Common myeloid progenitor, CD34-positive (primary cell): ENCODE results near the gene SHISA5.
A peak's percentile ranks its signal among the peaks of the same experiment; 100 is the strongest.

ENCODE experiments used
- CTCF ChIA-PET: fragments of 350-600 bp; sonication (Branson Sonifier 250); formaldehyde crosslinking; loops from one replicate; lab custom pipeline; 2021; ENCODE audit warnings: antibody characterized with exemption; lab: Charles Lee
- POLR2A ChIA-PET: fragments of 350-600 bp; sonication (Branson Sonifier 250); formaldehyde crosslinking; loops from one replicate; lab custom pipeline; 2021; ENCODE audit warnings: antibody characterized with exemption; lab: Charles Lee
- DNase-seq, 3 donors: peaks; one replicate each; pipeline versions ENCODE4 v3.0.0 to v3.0.0-alpha.2; 2013
- H3K27ac ChIP-seq, 2 experiments: 1 replicate in 1 of 2; 2 replicates in 1 of 2; pipeline ENCODE4 v1.7.0; 2013; ENCODE audit warnings: inconsistent platforms in 2 of 2, low read length in 2 of 2, mild to moderate bottlenecking in 2 of 2, low read depth in 1 of 2, moderate library complexity in 1 of 2; ENCODE audit not compliant: severe bottlenecking in 2 of 2, insufficient read depth in 1 of 2, poor library complexity in 1 of 2
- H3K27me3 ChIP-seq, 5 experiments: replicated peaks in 2 of 5; 1 replicate in 3 of 5; 2 replicates in 2 of 5; pipeline versions ENCODE4 v1.6.1 to v1.7.0; 2013; ENCODE audit warnings: low read length in 4 of 5, mild to moderate bottlenecking in 2 of 5, moderate library complexity in 2 of 5, inconsistent platforms in 1 of 5; ENCODE audit not compliant: insufficient read depth in 5 of 5, control insufficient read depth in 4 of 5
- H3K36me3 ChIP-seq, 4 experiments: 1 replicate in 2 of 4; 2 replicates in 2 of 4; pipeline versions ENCODE4 v1.6.1 to v1.7.0; 2013; ENCODE audit warnings: low read length in 3 of 4, control low read depth in 1 of 4, mild to moderate bottlenecking in 1 of 4; ENCODE audit not compliant: control insufficient read depth in 4 of 4, insufficient read depth in 4 of 4
- H3K4me1 ChIP-seq, 4 experiments: 1 replicate in 3 of 4; 2 replicates in 1 of 4; pipeline versions ENCODE4 v1.6.1 to v1.7.1; 2013; ENCODE audit warnings: low read length in 3 of 4, mild to moderate bottlenecking in 3 of 4, control low read depth in 1 of 4, inconsistent platforms in 1 of 4, moderate library complexity in 1 of 4; ENCODE audit not compliant: control insufficient read depth in 4 of 4, insufficient read depth in 4 of 4; ENCODE audit errors: control extremely low read depth in 1 of 4
- H3K4me3 ChIP-seq, 7 experiments: 1 replicate in 4 of 7; 2 replicates in 3 of 7; pipeline versions ENCODE4 v1.5.1 to v1.7.0; 2013; ENCODE audit warnings: mild to moderate bottlenecking in 7 of 7, low read length in 6 of 7, moderate library complexity in 6 of 7, inconsistent platforms in 2 of 7, low read depth in 2 of 7, control low read depth in 1 of 7; ENCODE audit not compliant: insufficient read depth in 4 of 7, control insufficient read depth in 1 of 7; ENCODE audit errors: extremely low read depth in 1 of 7
- H3K9me3 ChIP-seq, 5 experiments: 1 replicate in 4 of 5; 2 replicates in 1 of 5; pipeline versions ENCODE4 v1.6.1 to v1.7.1; 2013; ENCODE audit warnings: low read length in 4 of 5, mild to moderate bottlenecking in 2 of 5, inconsistent platforms in 1 of 5, low read depth in 1 of 5, moderate library complexity in 1 of 5; ENCODE audit not compliant: control insufficient read depth in 4 of 5, insufficient read depth in 2 of 5; ENCODE audit errors: control extremely low read depth in 1 of 5
- WGBS: methylation state at CpG from one replicate; pipeline ENCODE4 v1.1.5; 2013; ENCODE audit not compliant: insufficient coverage; 5-methylcytosine and 5-hydroxymethylcytosine counted together

SHISA5 gene

DNA sequence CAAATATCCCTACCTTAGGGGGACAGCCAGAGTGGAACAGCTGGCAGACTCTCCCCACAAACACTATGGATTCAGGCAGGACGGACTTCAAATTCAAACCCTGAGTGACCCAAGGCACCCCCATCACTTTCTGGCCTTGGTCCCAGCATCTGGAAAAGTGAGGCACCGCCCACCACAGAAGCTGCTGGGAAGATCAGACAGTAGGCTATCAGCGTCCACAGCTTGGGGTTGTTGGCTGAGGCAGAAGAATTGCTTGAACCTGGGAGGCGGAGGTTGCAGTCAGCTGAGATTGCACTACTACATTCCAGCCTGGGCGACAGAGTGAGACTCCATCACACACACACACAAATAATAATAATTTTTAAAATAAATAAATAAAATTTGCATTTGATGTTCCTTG is 44.2 kb upstream of the SHISA5 start:
- DNase-seq = no peak
- no peak overlapping the region for H3K27ac ChIP-seq
- 100% methylated on average over 1 of the region's 5 CpGs for WGBS
- POLR2A ChIA-PET = no interaction called here
- H3K4me1 ChIP-seq = peaks cover 0 to 24% (median 17%) of the 10 kb centered on the region in 4 experiments
- no peak overlapping the region for H3K4me3 ChIP-seq
- CTCF ChIA-PET = interaction anchor here (0.7 to 7.7 kb wide), 12 partner anchors 8 to 271 kb away, joined by 3 to 48 read pairs (median 5); partner anchors contain the start of genes PFKFB4 and UCN2
- H3K36me3 ChIP-seq = peaks cover 0 to 22% (median 4%) of the 10 kb centered on the region in 4 experiments
- H3K27me3 ChIP-seq = no peaks in the 10 kb centered on the region
- H3K9me3 ChIP-seq = no peaks in the 10 kb centered on the region

DNA sequence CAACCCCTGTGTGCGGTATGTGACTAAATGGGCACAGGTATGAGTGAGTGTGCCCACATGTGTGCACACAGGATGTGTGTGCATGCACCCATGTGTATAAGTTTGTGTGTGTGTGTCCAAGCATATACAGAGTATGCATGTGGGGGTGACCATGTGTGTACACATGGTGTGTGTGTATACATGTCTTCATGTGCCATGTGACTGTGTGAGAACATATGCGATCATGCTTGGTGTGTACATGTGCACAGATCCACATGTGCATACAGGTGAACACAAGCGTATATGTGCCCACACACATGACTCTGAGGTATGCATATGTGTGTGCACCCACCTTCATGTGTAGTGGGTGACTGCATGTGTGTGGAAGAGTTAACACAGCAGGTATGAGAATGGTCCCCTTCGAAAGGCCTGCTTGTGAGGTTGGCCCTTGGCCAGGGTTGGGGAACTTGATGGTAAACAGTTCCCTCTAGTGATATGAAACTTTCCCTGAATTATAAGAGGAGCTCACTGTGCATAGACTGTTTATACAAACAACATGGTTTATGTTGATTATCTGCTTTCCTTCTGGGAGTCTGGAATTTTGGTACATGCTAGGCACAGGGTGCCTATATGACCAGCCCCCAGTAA is 42.3 kb upstream of the SHISA5 start:
- WGBS = 96% methylated on average over 4 of the region's 4 CpGs
- no peak overlapping the region for H3K27ac ChIP-seq
- no peaks in the 10 kb centered on the region for H3K27me3 ChIP-seq
- no peak for DNase-seq
- no peaks in the 10 kb centered on the region for H3K9me3 ChIP-seq
- ChIA-PET POLR2A (no interaction called here), CTCF (no interaction called here)
- H3K4me1 ChIP-seq = peaks cover 0 to 23% (median 9%) of the 10 kb centered on the region in 4 experiments
- H3K36me3 ChIP-seq = peaks cover 0 to 22% (median 4%) of the 10 kb centered on the region in 4 experiments
- H3K4me3 ChIP-seq = no peak overlapping the region

DNA sequence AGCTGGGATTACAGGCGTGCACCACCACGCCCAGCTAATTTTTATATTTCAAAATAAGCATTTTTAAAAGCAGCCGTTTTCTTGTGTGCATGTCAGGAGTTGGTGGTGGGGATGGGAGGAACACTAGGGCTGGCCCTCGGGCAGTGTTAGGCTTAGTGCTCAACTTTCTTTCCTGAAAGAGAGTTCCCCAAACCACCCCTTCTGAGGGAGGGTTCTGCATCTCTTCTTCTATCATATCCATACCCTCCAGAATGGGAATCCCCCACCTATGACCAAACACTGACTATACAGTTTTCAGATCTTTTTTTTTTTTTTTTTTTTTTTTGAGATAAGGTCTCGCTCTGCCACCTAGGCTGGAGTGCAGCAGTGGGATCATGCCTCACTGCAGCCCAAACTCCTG is 40.2 kb upstream of the SHISA5 start:
- CTCF ChIA-PET = interaction anchor here (1.2 to 8.8 kb wide), 4 partner anchors 7 to 37 kb away, joined by 4 to 48 read pairs (median 6); no protein-coding TSS in a partner anchor
- no peaks in the 10 kb centered on the region for H3K27me3 ChIP-seq
- POLR2A ChIA-PET = interaction anchor here (0.6 kb wide), 1 partner anchor 292 kb away, joined by 4 read pairs; no protein-coding TSS in a partner anchor
- no CpG with 5 or more reads among the region's 5 CpGs for WGBS
- no peaks in the 10 kb centered on the region for H3K9me3 ChIP-seq
- no peak overlapping the region for H3K4me3 ChIP-seq
- peaks cover 0 to 23% (median 7%) of the 10 kb centered on the region in 4 experiments for H3K36me3 ChIP-seq
- peaks cover 0 to 12% (median 9%) of the 10 kb centered on the region in 4 experiments for H3K4me1 ChIP-seq
- H3K27ac ChIP-seq = no peak overlapping the region
- DNase-seq = no peak

DNA sequence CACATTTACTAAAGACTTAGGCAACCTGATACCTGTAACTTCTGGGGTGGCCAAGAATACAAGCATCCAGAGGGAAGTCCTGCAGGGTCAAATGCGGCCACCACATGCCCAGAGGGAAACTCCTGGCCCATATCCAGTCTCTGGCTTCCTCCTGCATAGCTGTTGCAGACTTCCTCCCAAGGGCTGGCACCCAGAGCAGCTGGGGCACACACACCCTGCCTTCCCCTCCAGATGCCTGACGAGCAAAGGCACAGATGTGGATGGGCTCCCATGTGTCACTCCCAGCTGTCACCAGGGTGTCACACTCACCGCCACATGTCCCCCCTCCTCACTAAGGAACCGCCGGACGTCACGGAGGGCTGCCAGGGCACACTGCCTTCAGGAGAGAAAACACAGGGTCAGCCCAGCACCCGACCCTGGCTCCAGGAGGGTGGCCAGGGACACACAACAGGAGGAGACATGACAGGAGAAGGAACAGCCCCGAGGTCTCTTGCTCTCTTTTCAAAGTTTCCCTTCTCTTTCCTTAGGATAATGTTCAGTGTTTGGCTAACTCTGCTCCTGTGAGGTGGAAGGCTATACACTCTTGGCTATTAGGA is 39.4 kb upstream of the SHISA5 start:
- Histone ChIP-seq H3K4me1 (peaks cover 0 to 11% (median 9%) of the 10 kb centered on the region in 4 experiments), H3K9me3 (no peaks in the 10 kb centered on the region), H3K36me3 (peaks cover 0 to 29% (median 8%) of the 10 kb centered on the region in 4 experiments), H3K27ac (no peak overlapping the region), H3K27me3 (no peaks in the 10 kb centered on the region), H3K4me3 (no peak overlapping the region)
- ChIA-PET POLR2A (interaction anchor here (0.6 to 1.0 kb wide), 2 partner anchors 14 to 94 kb away, joined by 3 to 4 read pairs; no protein-coding TSS in a partner anchor), CTCF (interaction anchor here (0.6 to 8.8 kb wide), 4 partner anchors 8 to 43 kb away, joined by 3 to 48 read pairs (median 5); no protein-coding TSS in a partner anchor)
- DNase-seq = peak in 2 of 3 donors; percentile 71 to 72
- WGBS = 37% methylated on average over 6 of the region's 9 CpGs

DNA sequence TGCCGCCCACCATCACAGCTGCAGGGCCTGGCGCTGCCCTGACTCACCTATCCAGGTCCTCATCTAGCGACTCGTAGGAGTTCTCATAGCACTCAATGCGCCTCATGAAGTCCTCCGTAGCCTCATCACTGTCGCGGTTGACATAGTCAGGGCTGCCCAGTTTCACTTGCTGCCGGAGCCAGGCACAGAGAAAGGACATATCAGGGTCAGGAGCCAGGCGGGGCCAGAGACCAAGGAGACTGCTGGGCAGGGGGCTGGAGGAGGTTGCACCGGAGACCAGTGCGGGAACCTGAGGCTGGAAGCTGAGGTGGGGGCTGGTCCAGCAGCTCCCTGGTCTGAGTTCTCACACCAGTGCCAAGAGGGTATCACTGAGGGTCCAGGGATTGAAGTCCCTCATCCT is 34.5 kb upstream of the SHISA5 start:
- CTCF ChIA-PET = interaction anchor here (8.8 kb wide), 1 partner anchor 13 kb away, joined by 48 read pairs; no protein-coding TSS in a partner anchor

DNA sequence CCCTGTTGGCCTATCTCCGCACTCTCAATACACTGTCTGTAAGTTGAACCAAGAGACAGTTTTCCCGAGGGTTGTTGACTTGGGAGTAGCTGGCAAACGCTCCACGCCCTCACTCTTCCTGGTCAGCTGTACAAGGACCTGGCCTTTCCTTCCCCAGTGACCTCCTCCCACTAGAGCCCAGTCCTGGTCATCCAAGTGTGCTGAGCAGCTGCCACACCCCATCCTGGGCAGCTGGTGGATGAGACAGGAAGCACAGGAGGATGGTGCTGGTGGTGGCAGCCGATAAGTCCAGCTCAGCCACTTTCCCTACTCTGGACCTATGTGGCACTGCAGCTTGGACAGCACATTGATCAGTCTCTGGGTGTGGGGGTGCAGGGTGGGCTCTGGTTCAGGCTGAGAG is 32.8 kb upstream of the SHISA5 start:
- ChIA-PET CTCF (interaction anchor here (0.7 to 8.8 kb wide), 5 partner anchors 8 to 27 kb away, joined by 3 to 48 read pairs (median 5); no protein-coding TSS in a partner anchor), POLR2A (no interaction called here)
- H3K27me3 ChIP-seq = no peaks in the 10 kb centered on the region
- no peak for DNase-seq
- H3K9me3 ChIP-seq = no peaks in the 10 kb centered on the region
- no peak overlapping the region for H3K4me3 ChIP-seq
- H3K4me1 ChIP-seq = no peaks in the 10 kb centered on the region
- 95% methylated on average over 3 of the region's 5 CpGs for WGBS
- no peak overlapping the region for H3K27ac ChIP-seq
- peaks cover 7 to 29% (median 15%) of the 10 kb centered on the region in 4 experiments for H3K36me3 ChIP-seq

More for the DNA sequence above, 34.5 kb upstream of the SHISA5 start:
- no peaks in the 10 kb centered on the region for H3K27me3 ChIP-seq
- WGBS = 96% methylated on average over 12 of the region's 12 CpGs
- POLR2A ChIA-PET = no interaction called here
- H3K36me3 ChIP-seq = peaks cover 7 to 29% (median 15%) of the 10 kb centered on the region in 4 experiments
- DNase-seq = no peak
- H3K4me1 ChIP-seq = peaks cover 0 to 7% (median 5%) of the 10 kb centered on the region in 4 experiments
- no peak overlapping the region for H3K27ac ChIP-seq
- H3K4me3 ChIP-seq = no peak overlapping the region
- H3K9me3 ChIP-seq = no peaks in the 10 kb centered on the region
